Frontal cortex (tissue), 4 donors: ENCODE results near the gene LSAMP. TPM values are rescaled to one million over a fixed set of nuclear protein-coding genes. Genes with fewer than 3 reads are reported as not detected.

ENCODE experiments used
- DNase-seq, 2 donors: peaks; one replicate each; pipeline ENCODE4 v3.0.0; 2012; ENCODE audit warnings: low spot score in 2 of 2
- FAIRE-seq: peaks from 2 replicates; lab custom pipeline; 2012; peaks lifted over from hg19 to GRCh38; lab: Jason Lieb, UNC
- total RNA-seq: library from RNA; depleted of rRNA; stranded (reverse); fragments of >200 nt; gene quantifications from one replicate; pipeline ENCODE4 v1.2.3, GENCODE V29; 2014
- donor health status: control.
- donor health status: control.
- donor health status: control.

The LSAMP gene
- total RNA-seq, 1 donor from 2014 or later, result 59.9 TPM

DNA sequence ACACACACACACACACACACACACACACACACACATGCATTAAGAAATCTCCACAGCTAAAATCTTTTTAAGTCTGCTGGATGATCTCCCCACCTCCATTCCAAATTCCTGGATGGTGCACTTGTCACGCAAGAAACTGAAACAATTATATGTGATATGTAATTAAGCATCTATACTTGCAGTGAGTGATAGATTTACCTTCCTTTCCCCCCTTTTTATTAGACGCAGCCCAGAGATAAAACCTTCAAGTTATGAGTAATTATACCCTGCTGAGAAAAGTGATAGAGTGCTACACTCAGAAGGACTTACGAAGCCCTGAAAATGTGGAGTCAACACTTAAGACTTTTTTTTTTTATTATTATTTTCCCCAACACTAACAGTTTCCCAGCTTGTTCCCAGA is 255.2 kb downstream of the LSAMP start:
- DNase-seq, result no peak
- FAIRE-seq, result no peak

DNA sequence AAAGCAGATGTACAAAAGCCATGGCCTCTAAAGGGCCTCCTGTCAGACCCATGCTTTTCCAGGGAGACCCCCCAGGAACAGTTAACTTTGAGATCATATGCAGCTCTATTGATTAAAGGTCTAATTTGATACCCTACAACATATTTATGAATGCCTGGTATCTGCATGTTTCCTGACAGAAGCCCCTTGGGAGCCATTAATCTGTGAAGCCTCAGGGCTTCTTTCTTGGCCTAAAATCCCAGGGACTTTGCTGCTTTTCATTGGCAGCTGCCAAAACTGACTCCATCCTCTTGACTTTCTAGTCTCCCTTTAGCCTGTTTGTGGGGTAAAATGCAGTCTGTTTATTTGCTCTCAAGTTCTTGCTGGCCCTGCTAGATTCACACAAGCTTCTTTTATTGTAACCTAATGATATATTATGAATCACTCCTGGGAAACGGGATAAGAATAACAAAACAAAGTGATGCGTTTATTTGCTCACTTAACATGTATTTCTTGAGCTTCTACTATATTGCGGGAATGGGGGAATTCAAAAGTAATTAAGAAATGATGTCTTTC is 257.0 kb downstream of the LSAMP start:
- DNase-seq, result no peak
- FAIRE-seq, result no peak

DNA sequence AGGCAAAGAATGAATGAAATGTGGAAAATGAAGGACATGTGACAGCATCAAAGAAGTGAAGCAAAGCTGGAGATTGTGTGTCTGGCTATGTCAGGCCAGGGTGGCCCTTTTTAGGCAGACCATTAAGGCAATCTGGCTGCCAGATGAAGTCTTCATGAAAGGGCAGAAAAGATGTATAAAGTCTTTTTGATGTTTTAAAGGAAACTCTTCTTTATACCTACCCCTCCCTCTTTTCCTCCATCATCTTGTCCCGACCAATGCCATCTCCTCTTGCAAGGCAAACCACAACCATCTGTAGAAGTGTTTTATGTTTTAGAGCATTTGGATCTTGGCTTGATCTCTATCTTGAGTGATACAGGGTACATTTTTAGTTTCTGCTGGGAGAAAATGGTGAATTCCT is 259.2 kb downstream of the LSAMP start:
- DNase-seq (no peak), FAIRE-seq (no peak)

DNA sequence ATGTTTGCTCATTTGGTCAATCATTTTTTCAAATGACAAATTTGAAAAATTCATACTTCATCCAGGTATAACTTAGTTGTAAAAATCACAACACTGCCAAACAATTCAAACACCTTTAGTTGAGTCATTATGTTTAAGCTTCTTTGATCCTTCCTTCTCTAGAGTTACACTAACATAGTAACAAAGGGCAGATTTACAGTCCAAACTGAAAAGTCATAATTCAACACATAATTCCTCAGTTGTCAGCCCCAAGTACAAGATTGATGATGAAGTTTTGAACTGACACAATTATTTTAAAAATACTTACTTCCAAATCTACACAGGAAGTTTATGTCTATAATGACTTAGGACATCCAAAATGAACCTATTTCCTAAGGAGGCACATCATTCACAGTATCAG is 264.1 kb downstream of the LSAMP start:
- no peak for FAIRE-seq

DNA sequence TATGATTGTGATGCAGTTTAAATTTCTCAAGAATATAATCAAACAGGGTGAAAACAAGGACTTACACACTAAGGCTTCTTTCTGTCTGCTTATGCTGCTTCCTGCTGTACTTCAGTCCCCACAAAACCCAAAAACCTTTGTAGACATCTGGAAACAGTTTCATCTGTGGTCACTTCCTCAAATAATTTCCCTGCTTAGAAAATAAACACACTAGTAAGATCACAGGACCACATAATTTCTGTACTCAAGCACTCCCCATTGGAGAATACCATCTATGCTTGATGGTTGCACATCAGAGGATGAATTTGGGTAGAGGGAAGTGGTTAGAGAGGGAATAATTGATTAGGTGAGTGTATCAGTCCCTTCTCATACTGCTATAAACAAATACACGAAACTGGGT is 266.2 kb downstream of the LSAMP start:
- DNase-seq, result no peak

More for the DNA sequence above, 264.1 kb downstream of the LSAMP start:
- DNase-seq, result no peak

DNA sequence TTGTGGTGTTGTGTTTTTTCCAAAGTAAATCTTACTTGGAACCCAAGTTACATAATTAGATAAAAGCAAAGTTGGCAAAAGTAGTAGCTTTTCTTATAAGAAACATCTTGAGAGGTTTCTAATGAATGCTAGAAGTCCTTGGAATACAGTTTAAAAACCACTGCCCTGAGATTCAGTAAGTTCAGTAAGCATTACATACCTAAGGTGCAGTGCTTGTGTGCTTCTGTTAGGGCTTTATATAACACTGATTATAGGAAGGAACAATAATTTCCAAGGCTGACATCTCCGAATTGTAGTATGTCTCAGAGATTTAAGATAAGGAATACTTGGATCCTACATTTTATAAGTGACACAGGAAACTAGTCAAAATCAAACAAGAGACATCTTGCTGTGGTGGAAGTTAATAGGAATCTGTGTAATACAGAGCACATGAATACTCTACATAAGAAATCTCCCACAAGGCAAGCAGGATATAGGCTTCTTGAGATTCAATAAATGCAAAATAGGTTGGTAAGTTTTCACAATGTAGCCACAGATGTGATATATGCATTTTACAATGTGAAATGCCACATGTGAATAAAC is 268.2 kb downstream of the LSAMP start:
- DNase-seq (no peak), FAIRE-seq (no peak)

More for the DNA sequence above, 266.2 kb downstream of the LSAMP start:
- FAIRE-seq, result no peak

DNA sequence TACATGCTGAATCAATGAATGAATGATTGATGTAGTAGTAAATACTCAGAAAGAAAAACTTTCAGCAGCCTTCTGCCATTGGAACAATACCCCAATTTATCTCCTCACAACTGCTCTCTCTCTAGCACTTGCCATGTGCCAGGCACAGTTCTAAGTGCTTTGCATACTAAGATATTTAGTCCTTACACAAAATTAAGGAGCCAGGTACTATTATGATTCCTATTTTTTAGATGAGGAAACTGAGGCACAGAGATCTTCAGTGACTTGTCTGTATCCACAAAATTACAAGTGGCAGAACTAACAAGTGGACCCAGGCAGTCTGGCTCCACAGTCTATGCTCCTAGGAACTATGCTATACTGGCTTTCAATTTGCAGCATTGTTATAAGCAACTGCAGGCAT is 279.2 kb downstream of the LSAMP start:
- DNase-seq (no peak), FAIRE-seq (no peak)

DNA sequence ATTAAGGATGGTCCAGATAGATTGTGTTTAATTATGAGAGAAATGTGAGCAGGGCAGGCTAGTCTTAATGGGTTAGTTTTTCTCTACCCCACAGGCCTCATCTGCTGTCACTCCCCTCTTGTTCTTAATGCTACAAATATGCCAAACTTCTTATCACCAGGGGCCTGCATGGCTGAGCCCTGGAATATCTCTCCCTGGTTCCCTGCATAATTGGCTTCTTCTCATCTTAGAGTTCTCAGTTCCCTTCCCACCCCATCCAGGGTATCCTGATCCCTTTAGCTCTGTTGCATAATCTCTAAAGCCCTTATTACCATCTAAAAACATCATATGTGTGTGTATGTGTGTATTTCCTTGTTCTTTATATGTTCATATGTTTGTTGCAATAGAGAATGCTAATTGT is 279.6 kb downstream of the LSAMP start:
- DNase-seq, result no peak

DNA sequence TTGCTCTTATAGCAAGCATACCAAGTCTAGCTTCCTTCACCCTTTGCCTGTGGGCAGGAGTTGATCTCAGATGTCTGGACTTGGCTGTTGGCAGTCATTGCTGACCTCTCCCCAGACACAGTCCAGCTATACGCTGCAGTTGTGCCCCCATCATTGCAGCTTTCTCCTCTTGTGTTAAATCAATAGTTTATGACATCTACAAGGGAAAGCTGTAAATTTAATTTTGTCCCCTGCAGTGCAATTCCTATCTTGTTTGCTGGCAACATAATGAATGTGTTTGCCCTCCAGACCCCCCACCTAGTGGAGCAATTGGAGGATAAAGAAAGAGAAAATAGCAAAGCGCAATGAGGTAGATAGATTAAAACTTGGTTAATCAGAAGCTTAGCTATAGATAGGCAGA is 280.2 kb downstream of the LSAMP start:
- DNase-seq (no peak), FAIRE-seq (no peak)

More for the DNA sequence above, 279.6 kb downstream of the LSAMP start:
- FAIRE-seq, result no peak

DNA sequence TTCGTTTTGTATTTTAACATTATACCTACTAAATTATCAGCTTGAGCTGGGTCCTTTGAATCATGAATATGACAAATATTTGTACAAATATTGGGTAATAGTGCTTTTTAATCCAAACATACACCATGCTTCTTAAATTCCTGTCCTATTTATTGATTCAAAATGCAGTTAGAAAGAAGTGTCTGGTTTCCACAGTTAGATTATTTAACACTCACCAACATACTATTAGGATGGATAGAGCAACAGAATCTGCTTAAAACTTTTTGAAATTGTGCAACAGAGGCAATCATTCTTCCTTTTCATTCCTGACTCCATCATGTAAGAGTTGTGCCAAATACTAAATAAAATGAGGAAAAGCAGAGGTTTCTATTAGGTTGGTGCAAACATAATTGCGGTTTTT is 281.2 kb downstream of the LSAMP start:
- no peak for FAIRE-seq
- no peak for DNase-seq

DNA sequence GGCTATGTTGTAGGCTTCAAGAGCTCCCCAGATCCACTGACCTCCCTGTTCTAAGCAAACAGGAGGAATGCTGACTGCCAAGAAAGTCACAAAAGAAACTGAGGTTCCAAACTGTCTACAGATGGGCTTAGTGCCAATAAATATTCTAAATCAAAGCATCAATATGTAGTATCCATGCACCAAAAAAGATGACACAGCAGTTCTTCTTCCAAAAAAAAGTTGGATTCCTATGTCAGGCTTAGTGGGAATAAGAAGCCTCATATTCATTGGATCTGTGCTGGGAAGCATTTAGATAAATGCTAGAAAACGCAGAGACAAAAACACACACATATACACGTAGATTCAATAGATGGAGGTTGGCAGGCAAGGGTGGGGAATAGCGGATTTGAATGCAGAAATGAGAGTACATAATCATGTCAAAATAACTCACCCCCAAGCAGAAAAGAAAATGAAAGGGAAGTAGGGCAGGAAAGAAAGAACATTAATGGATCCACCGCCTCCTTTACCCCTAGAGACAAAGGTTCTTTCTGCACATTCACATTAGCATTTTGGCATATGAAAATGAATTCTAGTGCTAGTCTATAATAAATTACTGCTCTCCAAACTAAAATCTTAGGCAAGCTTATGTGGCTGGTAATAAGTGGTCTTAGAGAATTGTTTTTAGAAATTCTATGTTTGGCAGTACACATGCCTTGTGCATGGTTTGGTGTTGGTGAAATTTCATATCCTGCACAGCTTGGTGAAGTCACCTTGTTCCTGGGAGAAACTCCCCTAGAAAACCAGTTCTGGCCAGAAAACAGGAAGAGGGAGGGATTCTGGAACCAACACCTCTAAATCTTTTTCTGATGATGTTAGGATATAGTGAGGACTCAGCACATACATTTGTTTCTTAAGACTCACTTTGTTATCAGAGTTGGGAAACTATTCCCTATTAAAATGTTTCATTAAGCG is 283.4 kb downstream of the LSAMP start:
- DNase-seq (no peak), FAIRE-seq (no peak)

DNA sequence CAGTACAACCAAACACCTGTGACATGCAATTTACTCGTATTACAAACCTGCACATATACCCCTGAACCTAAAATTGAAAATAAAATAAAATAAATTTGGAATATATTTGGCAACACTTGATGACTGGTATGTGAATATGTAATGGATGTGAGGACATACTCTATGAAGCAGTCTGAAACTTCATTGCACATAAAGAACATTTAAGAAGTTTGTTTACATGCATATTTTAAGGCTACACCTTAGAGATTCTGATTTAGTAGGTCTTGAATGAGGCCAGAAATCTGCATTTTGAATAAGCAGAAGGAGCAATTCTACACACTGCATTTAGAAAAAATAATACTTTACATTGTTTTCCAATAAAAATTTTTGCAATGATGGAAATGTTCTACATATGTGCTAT is 284.7 kb downstream of the LSAMP start:
- DNase-seq (no peak), FAIRE-seq (no peak)

DNA sequence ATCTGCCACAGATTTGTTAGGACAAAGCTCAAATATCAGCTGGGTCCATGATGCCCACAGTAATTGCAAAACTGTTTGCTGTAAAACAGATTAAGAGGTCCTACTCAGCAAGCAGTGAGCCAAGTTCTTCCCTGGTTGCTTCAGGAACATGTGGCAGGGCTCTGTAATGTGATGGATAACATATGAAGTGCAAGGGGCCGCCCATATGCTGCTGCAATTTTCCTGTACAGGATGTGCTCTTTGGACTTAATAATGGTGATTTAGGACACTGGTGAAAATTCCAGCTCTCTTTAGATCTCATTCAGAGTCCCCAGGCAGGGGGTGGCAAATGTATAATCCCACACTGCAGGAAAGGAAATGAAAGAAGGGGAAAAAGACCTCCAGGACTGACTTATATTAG is 289.4 kb downstream of the LSAMP start:
- DNase-seq (no peak), FAIRE-seq (no peak)

DNA sequence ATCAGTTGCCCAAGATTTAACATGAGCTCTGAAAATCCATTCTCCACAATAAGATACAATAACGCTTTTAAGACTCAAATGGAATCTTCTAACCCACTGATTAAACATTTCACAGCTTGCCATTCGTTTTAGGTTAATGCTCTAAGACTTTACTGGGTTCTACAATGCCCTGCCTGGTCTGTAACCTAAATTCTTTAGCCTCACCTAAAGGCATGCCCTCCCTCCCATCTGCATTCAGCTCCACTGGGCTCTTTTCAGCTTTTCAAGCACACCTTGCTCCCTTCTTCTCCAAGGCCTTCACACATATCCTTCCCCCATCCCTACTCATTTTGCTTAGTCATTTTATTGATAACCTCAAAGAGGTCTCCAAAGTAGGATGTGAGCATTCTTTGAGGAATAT is 290.9 kb downstream of the LSAMP start:
- FAIRE-seq (no peak), DNase-seq (no peak)

DNA sequence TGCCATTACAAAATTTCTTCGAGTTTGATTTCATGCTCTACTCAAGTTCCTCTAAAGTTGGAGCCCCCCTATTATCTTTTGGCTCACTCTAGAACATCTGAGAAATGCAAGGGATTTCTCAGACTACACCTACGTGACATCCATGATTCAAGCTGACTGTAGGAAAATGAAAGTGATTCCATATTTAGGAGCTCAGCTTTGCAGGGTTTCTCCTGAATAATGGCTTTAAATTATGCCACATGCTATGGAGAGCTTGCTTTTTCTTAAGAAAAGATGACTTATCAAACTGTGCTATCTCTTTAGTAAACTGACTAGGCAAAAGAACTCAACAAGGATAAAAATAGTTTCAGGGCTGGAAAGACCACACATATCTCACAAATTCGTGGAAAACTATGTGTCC is 292.1 kb downstream of the LSAMP start:
- no peak for FAIRE-seq

DNA sequence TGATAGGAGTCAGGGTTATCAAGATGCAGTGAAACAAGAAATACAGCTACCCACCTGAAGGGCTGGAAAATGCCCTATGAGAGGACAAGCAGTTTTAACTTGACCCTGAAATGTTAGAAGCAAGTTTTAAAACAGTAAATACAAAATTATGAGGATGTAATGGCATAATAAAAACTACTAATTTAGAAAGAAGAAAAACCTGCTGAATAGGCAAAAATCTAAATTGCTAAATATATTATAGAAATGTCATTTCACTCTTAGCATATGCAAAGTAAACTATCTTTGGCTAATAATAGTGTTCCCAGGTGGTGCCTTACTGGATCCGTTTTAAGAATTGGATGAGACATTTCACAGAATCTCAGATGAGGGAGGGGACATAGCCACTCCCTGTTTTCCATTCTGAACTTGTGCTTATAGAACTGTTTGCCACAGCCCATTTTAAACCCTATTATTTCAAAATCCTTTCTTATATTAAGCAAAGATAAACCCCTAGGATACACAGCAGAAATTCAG is 294.6 kb downstream of the LSAMP start:
- DNase-seq (no peak), FAIRE-seq (no peak)

More for the DNA sequence above, 292.1 kb downstream of the LSAMP start:
- DNase-seq, result no peak

DNA sequence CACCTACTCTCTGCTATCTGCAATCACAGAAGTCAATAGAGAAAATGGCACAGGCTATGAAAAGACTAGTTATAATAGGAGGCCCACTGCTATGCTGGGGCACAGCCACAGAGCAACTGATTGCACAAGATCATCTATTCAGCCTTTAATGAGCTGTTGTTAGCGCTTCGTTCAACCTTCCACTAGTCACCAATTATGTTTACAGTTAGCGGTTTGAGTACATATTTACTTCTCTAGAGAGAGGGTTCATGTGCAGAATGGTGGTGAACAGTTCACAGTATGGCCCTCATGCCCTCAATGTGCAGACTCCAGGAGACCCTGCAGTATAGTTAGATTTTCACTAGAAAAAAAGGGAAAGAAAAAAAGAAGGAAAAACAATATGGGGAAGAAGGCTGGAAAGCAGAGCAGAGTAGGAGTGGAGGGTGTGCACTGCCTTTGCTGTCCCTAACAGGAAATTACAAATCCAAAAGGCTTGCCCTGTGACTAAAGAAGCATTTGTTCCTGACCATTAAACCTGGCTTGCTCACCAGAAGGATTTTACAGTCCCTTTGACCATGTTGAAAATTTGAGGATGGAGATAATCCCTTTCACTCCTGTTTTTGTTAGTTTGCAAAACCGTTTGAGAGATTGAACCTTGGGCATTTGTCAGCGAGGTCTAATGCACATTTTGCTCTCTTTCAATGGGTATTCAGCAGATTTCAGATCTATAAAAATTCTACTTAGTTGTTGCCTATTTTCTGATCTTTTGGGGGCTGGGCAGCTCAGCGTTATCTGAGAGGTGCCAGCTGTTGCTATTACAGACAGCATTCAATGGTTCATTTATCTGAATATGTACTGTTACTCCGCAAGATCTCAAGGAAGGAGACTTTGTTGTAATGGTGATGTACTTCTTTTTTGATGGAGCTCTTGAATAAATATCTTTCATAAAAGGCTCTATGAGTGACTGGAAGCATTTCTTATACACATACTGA is 296.1 kb downstream of the LSAMP start:
- no peak for DNase-seq
- FAIRE-seq, result no peak

DNA sequence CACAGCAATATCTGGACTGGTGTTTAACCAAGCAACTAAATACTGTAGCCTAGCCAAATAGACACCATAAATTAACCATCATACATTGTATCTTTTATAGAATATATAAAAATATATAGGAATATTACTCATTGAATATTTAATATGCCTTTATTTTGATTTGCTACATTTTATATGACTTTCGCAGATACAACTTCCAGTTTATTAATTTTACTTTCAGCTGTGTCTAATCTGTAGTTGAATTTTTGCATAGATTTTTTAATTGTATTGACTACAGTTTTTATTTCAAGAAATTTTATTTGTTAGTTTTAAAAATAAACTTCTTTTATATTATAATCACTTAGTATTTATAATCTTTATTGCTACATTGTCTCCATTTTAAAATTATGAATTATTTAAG is 299.7 kb downstream of the LSAMP start:
- DNase-seq (no peak), FAIRE-seq (peak; percentile 66)

DNA sequence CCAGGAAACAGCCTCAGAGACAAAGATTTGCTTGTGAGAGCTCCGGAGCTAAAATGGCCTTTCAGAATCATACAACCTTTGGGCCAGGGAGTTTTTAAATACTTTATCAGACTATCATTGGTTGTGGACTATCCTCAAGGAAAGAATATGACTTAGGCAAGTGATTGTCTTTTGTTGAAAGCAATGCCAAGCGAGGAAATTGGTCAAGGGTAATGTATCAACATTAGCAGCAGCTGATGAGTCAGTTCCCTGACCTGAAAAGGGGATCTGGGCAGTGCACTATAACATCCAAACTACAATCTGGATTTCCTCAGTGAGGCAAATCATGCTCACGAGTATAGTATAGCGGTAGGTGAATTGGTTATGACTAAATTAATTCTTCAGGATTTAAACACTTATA is 303.6 kb downstream of the LSAMP start:
- no peak for DNase-seq
- no peak for FAIRE-seq
